Stimulated activated CD4-positive, alpha-beta T cell treated with anti-CD3 and anti-CD28 coated beads, Interleukin-4, amount 100 ng/mL, for 24 hours (primary cell): ENCODE data around the gene POLR2C.
"Not testable (repeated sequence)": the region's sequence is repeated elsewhere in the genome, so short reads cannot be mapped to it uniquely, and the experiment has no call there.

ENCODE experiments used
- DNase-seq: peaks from one replicate; pipeline ENCODE4 v3.0.0-alpha.2; 2020

POLR2C gene

DNA sequence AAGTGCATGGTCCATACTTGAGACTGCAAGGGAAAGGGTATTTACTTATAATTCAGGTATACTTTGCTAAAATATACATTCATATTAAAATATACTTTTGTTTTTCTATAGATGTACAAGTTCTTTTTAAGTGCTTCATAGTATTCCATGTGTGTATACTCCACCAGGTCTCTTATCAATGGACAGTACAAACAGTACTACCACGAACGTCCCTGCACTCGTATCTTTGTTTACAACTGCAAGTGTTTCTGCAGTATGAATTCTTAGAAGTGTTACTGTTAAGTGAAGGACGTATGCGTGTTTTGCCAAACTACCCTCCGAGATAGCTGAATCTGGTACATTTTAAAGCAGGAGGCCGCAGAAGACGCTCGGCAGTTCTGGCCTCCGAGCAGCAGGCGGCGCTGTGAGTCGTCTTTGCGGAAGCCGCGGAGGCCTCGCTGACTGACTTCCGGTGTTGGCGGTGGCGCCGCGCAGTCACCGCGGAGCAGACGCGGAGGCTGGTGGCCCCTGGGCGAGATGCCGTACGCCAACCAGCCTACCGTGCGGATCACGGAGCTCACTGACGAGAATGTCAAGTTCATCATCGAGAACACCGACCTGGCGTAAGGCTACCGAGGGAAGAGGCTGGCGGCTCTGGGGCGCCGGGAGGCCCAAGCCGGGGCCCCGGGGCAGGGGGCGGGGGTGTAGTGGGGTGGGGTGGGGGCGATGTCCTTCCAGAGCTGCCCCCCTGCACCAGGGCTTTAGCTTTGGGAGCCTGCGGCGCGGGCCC, at the start of gene POLR2C:
Gene POLR2C, plus strand, starts transcription at position 471 of the 769 bp plus-strand sequence. Its CDS starts 46 bp downstream, at position 517.
- peak; percentile 93 for DNase-seq

DNA sequence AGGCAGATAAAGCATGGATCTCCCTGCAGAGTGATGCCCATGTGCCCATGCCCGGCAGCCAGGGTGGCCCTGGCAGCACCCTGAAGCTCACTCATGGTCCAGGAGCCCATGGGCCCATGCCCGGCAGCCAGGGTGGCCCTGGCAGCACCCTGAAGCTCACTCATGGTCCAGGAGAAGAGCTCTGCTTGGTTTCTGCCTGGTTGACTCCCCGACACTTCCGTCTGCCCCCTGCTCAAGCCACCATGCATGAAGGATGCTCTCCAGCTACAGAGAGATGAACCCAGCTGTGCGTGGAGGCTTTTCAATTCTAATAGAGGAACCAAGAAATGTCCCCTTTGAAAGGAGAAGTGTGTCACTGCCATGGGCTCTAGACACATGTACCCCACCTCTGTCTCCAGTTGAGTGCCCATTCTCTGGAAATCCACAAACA, 49.2 kb upstream of the POLR2C start:
- no peak for DNase-seq

DNA sequence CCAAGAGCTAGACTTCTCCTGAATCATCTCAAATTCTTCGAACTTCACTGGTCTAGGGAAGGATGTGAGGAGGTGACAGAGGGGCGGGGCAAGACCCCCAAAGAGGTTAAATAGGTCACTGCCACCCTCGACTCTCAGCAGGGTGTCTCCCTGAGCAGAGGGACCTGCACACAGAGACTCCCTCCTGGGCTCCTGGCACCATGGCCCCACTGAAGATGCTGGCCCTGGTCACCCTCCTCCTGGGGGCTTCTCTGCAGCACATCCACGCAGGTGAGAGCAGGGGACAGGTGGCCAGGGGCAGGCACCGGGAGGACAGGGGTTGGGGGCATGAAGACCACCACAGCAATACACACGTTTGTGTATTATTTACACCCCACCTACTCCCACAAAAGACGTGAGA, 48.7 kb upstream of the POLR2C start:
- DNase-seq: no peak

DNA sequence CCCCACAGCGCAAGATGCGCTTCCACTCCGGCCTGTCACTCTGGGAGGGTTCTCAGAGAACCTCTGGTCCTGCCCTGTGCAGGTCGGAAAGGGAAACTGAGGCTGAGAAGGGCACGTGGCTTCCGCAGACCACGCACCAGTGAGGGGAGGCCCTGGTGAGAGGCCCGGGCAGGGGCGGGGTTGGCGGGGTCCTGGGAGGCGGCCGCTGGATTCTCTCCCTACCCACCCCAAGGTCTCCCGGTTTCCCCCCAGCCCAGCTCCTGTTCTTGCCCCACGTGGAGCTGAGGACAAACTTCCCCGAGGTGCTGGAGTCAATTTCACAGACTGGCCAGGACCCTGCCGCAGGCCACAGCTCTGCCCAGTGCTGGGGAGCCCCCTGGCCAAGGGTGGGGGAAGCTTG, 46.4 kb upstream of the POLR2C start:
- no peak for DNase-seq

DNA sequence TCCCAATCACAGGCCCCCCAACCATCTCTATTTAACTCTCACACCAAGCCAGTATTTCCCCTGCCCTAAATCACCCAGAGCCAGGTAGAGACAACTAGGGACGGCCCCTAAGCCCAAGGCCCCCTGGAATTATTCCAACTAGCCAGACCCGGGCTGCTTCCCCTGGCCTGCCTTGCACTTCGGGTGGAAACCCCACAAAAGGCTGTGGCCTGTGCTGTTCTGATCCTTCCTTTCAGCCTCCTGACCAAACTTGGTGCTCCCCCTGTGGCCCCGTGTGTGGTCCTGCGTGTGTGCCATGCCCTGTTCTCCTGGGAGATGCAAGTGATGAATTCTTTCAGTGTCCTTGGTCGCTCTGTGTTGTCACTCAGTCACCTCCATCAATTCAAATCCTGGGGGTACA, 43.0 kb upstream of the POLR2C start:
- no peak for DNase-seq

DNA sequence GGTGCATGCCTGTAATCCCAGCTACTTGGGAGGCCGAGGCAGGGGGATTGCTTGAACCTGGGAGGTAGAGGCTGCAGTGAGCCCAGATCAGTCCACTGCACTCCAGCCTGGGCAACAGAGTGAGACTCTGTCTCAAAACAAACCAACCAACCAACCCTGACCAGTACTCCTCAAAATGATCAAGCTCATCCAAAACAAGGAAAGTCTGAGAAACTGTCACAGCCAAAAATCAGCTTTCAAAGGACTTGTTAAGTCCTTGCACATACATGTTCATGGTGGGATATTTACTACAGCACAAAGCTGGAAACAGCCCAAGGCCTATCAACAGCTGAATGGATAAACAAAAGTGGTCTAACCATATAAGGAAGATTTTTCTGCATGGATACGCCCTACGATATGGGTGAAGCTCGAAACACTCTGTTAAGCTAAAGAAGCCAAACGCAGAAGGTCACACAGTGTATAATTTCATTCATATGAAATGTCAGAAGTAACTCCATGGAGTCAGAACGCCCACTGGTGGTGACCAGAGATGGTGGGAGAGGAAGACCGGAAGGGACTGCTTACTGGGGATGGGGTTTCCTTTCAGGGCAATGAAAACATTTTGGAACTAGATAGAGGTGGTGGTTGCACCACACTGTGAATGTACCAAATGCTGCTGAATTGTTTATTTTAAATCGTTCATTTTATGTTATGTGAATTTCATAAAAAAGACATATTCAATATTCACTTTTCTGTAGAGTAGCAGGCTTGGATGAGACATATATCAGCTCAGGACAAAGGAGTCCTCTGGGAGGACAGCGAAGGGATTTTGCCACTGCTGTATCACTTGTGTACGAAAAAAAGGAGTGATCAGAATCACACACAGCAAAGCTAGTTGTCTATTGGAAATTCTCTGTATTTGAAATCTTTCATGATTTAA, 40.2 kb upstream of the POLR2C start:
- no peak for DNase-seq

DNA sequence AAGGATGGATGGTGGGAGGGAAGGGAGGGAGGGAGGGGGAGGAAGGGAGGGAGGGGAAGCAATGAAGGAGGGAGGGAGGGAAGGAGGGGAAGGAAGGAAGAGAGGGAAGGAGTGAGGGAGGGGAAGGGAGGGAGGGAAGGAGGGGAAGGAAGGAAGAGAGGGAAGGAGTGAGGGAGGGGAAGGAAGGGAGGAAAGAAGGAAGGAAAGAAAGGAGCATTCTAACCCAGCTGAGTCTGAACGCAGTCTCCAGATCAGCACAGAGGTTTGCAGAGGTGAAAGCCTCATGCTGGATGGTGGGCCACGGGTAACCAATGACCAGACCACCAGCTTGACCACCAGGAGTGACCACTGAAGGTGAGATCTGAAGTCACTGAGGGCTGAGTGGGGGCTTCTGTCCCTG, 39.3 kb upstream of the POLR2C start:
- DNase-seq: no peak

DNA sequence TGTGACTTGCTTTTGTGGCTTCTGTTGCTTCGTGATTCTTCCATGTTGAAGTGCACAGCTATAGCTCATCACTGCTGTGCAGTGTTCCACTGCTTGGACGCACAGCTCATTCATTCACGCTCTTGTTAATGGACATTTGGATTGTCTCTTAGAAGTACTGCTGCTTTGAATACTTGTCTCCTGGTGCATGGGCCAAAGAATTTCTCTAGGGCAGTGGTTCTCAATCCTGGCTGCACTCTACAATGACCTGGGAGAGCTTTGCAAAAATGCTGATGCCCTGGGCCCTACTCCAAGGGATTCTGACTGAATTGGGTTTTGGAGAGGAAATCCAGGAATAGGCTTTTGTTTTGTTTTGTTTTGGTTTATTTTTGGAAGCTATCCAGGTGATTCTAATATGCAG, 37.9 kb upstream of the POLR2C start:
- DNase-seq: no peak

DNA sequence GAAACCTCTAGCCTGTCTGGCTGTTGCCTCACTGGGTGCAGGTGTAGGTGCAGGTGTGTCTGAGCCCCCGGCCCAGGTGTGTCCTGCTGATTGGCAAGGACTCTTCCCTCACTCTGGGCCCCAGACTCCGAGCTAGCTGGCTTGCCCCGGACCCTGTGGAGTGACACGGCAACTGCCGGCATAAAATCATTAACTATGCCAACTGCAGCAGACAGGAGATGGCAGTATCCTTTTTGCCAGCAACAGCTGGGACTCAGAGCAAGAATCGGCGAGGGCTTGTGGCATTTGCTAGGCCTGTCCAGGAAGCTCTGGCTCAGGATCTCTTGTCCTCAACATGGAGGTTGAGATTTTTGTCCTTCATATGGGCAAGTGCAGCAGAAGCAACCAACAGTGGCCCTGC, 36.1 kb upstream of the POLR2C start:
- no peak for DNase-seq

DNA sequence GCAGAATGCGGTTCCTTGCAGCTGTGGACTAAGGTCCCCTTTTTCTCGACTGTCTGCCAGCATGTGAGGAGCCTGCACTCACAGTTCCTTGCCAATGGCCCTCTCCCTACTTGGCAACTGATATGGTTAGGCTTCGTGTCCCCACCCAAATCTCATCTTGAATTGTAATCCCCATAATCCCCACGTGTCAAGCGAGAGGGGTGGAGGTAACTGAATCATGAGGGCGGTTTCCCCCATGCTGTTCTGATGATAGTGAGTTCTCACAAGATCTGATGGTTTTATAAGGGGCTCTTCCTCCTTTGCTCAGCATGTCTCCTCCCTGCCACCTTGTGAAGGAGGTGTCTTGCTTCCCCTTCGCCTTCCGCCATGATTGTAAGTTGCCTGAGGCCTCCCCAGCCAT, 35.2 kb upstream of the POLR2C start:
- no peak for DNase-seq

DNA sequence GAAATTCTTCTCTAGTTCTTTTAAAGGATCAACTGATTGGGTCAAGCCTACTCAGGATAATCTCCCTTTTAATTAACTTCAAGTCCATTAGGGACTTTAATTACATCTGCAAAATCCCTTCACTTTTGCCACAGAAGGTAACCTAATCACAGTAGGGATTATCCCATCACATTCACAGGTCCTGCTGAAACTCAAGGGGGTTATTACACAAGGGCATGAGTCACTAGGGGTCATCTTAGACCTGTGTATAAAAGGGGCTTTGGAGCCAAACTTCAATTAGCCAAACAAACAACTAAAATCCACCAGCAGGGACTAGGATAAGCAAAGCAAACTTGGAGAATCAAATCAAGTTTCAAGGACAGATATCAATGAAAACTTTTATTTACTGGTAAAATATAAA, 34.7 kb upstream of the POLR2C start:
- no peak for DNase-seq

DNA sequence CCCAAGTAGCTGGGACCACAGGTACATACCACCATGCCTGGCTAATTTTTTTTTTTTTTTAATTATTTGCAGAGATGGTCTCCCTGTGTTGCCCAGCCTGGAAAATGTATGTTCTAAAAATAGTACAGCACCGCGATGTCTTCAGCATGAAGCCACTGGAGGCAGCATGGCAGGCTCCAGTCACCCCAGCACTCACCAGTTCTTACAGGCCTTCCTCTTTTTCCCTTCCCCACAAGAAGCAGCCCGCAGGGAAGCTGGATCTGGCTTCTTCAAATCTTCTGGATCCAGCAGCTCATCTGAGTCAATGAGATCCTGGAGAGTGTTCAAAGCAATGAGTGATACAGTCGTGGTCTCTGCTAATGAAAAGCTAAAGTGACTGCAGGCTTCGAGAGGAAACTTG, 31.5 kb upstream of the POLR2C start:
- no peak for DNase-seq

DNA sequence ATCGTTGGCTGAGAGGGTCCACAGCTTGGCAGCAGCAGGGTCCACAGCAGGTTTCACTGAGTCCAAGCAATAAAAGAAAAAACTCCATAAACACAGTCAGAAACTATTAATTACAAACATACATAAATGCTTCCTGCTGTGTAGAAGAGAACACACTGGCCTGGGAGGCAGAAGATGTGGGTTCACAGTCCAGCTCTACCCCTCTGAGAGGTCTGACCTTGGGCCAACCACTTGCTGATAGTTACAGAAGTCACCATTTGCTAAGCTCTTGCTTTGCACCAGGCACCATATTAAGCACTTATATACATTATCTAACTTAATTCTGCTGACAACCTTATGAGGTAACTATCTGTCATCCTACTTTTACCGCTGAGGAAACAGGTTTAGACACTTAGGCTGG, 30.0 kb upstream of the POLR2C start:
- DNase-seq: no peak

DNA sequence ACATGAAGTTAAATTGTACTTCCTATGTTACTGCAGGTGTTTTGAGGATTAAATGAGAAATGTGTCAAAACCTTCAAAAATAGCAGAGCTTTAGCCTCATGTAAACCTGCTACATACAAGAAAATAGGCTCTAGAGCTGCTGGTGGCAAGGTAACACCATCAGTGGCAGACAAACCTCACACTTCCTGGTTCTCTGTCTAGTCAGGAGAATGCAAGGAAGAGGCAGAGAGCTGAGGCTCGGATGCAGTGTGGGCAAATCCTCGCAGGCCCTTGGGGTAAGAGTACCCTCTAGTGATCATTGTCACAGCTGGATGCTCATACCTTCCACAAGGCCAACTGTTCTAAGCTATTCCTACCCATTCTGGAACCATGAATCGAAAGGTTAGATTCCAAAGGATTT, 29.5 kb upstream of the POLR2C start:
- no peak for DNase-seq

DNA sequence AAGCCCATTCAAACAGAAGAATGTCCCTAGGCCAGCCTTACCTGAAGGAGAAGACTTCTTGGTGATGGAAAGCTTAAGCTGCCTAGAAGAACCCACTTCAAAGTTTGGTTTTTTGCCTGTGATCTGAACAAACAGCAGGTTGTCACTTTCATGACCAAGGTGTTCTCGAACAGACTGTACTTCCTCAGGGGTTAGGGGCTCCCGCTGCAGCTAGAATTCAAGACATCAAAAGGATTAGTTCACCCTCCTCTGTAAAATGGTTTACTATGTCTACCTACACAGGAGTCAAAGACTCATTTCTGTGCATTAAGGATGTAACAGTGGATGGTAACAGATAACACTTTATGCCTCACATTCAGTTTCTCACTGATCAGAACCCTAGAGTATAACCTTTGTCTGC, 28.5 kb upstream of the POLR2C start:
- no peak for DNase-seq

DNA sequence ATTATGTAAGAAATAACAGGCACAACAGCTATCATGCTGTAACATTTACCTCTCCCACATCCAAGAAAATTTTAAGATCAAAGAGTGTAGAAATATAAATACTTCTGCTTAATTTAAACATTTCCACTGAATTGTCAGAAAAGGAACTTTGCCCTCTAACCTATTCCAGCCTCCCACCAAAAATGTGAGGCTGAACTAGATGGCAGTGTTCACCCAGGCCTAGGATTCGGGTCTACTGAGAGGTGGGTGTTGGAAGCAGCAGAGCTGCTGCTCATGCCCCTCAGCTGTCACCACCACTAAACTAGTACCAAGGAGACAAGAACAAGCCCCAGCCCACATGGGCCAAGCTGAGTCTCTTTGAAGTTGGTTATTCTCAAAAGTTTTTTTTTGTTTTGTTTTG, 26.6 kb upstream of the POLR2C start:
- DNase-seq: no peak

DNA sequence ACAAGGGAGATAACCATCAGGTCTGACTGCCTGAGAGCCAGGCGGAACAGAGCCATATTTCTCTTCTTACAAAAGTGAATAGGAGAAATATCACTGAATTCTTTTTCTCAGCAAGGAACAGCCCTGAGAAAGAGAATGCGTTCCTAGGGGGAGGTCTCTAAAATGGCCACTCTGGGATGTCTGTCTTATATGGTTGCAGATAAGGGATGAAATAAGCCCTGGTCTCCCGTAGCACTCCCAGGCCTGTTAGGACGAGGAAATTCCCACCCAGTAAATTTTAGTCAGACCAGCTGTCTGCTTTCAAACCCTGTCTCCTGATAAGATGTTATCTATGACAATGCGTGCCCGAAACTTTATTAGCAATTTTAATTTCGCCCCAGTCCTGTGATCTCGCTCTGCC, 22.5 kb upstream of the POLR2C start:
- not testable (repeated sequence) for DNase-seq

DNA sequence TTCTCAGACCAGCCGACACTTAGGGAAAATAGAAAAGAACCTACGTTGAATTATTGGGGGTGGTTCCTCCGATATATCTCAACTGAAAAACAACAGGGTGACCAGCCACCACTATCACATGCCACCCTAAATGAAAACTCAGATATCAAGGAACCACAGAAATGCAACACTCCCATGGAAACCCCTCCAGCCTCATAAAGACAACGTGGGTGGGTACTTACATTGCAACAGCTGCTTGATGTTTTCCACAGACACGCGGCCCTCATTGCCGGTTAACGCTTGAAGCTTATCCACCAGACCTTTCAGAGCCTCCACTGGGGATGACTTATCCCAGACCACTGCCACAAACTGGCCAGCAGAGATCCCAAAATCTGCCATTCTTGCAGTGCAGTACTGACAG, 21.9 kb upstream of the POLR2C start:
- DNase-seq: not testable (repeated sequence)

DNA sequence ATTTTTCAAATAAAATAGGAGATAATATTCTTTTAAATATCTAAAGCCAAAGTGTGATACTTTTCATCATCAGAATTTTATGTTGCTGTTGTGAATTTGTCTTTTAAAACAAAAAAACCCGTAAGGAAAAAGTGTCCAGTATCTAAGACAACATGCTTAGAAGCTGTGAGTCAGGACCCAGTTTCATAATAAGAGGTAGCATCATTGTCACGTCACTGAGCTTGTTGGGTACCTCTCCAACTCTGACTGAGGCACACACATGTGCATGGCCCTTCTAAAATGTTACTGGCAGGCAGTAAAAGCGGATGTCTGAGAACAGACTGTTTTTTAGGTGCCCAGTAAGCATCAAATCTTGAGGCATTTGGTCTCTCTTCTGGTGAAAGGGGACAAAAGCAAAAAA, 17.8 kb upstream of the POLR2C start:
- no peak for DNase-seq

DNA sequence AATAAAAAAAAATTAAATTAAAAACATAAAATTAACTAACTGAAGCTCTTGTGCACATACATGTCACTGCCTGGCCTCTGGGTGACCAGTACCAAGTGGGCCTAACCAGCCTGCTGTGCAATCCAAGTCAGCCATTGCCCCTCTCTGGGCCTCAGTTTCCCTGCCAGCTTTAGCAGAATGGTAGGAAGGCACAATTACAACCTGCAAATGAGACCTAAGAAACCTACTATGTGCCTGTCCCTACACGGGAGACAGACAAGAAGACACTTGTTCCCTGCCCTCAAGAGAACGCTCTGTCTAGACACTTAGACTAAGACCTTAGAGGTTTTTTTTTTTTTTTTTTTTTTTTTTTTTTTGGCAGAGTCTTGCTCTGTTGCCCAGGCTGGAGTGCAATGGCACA, 17.0 kb upstream of the POLR2C start:
- DNase-seq: no peak

DNA sequence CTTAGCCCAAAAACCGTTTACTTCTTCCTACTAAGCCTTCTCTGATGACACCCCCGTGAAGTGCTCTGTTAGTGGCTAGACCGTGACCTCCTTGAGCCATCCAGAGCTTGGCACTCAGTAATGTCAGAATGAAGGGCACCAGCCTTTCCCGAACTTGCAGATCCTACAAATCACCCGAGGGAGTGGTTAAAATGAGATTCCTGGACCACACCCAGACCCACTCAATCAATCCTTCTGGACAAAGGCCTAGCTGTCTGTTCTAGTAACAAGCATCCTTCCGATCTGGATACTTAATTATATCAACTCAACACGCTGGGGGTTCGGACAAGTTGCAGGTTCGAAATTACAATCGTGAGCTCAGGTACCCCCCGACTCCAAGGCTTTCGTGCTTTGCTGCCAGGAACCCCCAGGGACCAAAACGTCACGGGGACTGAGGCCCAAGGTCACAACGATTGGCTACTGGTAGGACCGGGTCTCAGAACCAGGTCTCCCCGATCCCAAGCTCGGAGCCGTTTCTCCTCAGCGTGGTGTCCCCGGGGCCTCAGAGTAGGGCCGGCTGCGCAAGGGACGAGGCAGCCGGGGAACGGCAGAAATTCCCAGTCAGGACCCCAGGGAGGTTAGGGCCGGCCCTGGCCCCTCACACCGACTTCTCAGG, 15.8 kb upstream of the POLR2C start:
- peak; percentile 29 for DNase-seq

DNA sequence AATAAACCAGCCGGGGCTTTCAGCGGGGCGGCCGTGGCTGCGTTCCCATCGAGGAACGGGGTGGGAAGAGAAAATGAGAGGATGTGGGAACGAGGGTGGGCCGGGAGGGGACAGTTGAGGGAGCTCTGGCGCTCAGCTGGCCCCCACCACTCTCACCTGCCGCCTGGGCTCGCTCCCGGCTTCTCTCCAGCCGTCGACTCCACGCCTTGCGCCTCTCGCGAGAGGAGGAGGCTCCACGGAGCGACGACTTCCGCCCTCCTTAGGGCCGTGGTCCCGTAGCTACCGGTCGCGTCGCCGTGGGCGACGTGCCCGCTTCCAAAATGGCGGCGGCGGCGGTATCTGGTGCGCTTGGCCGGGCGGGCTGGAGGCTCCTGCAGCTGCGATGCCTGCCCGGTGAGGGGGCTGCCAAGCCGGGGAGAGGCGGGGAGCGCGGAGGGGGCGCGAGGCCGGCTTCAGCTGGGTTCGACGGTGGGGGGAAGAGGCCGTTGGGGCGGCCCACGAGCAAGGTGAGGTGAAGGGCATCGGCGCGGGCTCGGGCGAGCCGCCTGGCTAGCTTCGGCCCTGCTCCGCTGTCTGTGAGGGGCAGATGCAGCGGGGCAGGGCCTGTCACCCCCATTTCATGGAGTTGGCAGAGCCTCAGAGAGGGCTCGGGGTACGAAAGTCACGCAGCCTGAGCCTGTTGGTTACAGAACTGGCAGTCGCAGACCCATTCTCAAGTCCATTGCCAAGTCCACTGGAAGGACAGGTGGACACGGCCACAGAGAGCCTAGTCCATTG, 15.1 kb upstream of the POLR2C start, which contains the start of the genes CIAPIN1 and COQ9:
Gene CIAPIN1, minus strand, starts transcription at position 200 of the 777 bp plus-strand sequence. CDS start 6,457 bp downstream, outside the sequence.
Gene COQ9, plus strand, starts transcription at position 294 of the 777 bp plus-strand sequence. Its CDS starts 27 bp downstream, at position 321.
- peak; percentile 92 for DNase-seq
